IPS-15b (cell line): Measurements from ENCODE around the gene NHSL1.
A peak's percentile ranks its signal among the peaks of the same experiment; 100 is the strongest.

ENCODE experiments used
- H3K27me3 ChIP-seq: one replicate; pipeline ENCODE4 v1.6.1; 2013; ENCODE audit warnings: low read length; ENCODE audit not compliant: control insufficient read depth, insufficient read depth
- H3K36me3 ChIP-seq: one replicate; pipeline ENCODE4 v1.6.1; 2013; ENCODE audit warnings: low read length; ENCODE audit not compliant: control insufficient read depth, insufficient read depth
- H3K4me1 ChIP-seq: one replicate; pipeline ENCODE4 v1.6.1; 2013; ENCODE audit warnings: mild to moderate bottlenecking, low read length; ENCODE audit not compliant: control insufficient read depth, insufficient read depth
- H3K4me3 ChIP-seq: one replicate; pipeline ENCODE4 v1.5.1; 2013; ENCODE audit warnings: low read depth, low read length
- H3K9ac ChIP-seq: one replicate; pipeline ENCODE4 v1.6.1; 2013; ENCODE audit warnings: low read depth, mild to moderate bottlenecking, low read length
- H3K9me3 ChIP-seq: one replicate; pipeline ENCODE4 v1.6.1; 2013; ENCODE audit warnings: mild to moderate bottlenecking, low read length; ENCODE audit not compliant: control insufficient read depth, insufficient read depth

NHSL1 gene

DNA sequence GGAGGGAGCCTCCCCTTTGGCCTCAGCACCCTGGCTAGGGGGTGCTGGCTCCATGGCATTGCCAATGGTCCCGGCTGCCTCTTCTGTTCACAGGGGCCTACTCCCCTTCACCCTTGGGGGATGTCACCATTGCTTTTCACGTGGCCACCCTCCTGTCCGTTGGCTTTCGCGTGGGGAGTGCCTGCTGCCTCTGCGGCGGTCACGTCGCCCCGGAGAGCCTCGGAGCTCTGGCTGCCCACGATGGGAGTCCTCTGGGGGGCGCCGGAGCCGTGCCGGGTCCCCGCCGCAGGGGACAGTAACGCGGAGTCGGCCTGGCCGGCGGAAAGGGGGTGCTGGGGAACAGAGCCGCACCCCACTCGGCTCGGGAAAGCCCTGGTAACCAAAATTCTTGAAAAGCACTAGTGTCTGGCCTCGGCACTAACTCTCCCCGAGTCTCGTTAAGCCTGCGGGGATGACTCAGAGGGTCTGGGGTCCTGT lies 95.9 kb downstream of the NHSL1 start:
- Histone ChIP-seq H3K27me3 (peaks cover 5% of the 10 kb centered on the region), H3K4me3 (peak overlapping the region; percentile 86), H3K9ac (peak overlapping the region; percentile 85), H3K4me1 (no peaks in the 10 kb centered on the region), H3K36me3 (peaks cover 9% of the 10 kb centered on the region), H3K9me3 (no peaks in the 10 kb centered on the region)

- no peaks in the 10 kb centered on the region for H3K4me1 ChIP-seq
- H3K36me3 ChIP-seq: peaks cover 5% of the 10 kb centered on the region
- no peaks in the 10 kb centered on the region for H3K9me3 ChIP-seq
- no peak overlapping the region for H3K4me3 ChIP-seq
- H3K9ac ChIP-seq: no peak overlapping the region
- H3K27me3 ChIP-seq: peaks cover 5% of the 10 kb centered on the region
These were observed 96.5 kb downstream of the NHSL1 start for GRCh38 chr6:138402838-138403187.

DNA sequence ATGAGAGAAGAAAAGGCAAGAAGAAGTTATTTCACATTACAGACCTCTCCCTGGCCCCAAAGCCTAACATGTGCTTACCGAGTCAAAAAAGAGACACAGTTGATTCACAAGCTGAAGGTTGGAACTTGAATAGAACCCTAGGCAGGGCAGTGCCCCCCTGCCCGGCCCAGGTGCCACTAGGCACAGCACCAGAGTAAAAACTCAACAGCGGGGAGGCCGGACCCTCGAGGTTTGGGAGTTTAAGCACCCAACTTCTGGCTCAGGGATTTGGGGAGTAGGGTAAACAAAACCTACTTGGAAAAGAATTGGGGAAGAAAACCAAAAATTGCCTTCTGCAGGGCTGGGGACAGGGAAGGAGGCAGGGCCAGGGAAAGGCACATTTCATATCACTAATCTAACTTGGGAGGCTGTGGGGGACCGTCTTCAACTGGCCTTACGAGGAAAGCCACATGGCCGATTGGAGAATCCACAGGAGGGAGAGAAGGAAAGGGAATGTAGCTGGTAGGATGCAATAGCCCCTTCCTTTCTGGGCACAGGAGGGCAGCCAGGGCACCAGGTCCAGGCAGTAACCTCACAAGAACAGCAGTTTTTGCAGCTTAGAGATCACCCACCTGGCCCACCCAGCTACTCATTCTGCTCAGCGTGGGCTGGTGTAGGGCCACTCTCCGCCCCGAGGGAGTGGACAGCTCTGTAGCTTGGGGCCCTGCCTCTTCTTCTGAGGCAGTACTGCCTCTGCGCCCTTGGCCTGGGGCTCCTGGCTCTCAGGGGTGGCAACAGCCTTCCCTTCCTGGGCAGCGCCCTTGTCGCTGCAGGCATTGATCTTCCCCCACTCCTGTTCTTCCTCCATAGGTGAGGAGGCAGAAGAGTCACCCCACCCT lies 97.1 kb downstream of the NHSL1 start:
- H3K4me1 ChIP-seq: no peaks in the 10 kb centered on the region
- H3K36me3 ChIP-seq: no peaks in the 10 kb centered on the region
- H3K9me3 ChIP-seq: no peaks in the 10 kb centered on the region
- no peak overlapping the region for H3K9ac ChIP-seq
- peaks cover 5% of the 10 kb centered on the region for H3K27me3 ChIP-seq
- no peak overlapping the region for H3K4me3 ChIP-seq

DNA sequence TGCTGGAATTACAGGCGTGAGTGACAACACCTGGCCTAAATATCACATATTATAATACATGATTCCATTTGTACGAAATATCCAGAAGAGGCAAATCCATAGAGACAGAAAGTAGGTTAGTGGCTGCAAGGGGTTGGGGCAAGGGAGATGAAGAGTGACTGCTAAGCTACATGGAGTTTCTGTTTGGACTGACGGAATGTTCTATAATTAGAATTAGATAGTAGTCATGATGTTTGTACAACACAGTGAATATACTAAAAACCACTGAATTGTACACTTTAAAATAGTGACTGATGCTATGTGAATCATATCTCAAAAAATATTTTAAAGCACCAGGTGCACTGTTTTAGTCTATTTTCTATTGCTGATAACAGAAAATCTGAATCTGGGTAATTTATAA lies 99.0 kb downstream of the NHSL1 start:
- Histone ChIP-seq H3K36me3 (no peaks in the 10 kb centered on the region), H3K9me3 (no peaks in the 10 kb centered on the region), H3K9ac (no peak overlapping the region), H3K4me1 (no peaks in the 10 kb centered on the region), H3K27me3 (peaks cover 4% of the 10 kb centered on the region), H3K4me3 (no peak overlapping the region)

DNA sequence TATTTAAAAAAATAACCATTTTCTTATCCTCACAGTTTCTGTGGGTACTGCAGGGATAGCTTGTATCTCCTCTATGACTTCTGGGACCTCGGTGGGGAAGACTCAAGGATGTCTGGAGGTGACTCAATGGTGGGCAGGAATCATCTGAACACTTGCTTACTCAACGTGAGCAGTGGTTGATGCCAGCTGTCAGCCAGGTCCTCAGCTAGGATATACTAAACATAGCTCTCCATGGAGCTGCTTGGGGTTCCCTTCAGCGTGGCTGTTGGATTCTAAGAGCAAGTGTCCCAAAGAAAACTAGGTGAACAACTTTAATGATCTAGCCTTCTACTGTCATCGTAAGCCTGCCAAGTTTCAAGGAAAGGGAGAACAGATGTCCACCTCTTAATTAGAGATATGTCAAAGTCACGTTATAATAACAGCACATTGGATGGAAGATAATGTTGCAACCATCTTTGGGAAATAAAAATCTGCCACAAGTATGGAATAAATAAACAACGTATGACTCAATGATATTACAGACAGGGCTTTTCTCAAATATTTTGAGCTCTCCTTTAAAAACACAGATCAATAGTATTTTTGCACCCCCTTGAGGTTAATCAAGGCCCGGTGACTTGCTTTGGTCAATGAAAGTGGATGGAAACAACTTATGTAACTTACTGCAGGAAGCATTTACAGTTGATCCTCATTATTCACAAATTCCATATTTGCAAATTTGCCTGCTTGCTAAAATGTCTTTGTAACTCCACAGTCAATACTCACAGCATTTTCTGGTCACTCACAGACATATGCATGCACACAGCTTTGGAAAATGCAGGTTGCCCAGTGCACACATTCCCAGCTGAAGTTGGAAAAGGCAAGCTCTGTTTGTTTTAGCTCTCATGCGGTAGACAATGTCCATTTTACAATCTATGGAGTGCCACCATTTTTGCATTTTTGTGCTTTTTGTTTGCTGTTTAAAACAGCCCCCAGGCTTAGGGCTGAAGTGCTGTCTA lies 101.9 kb downstream of the NHSL1 start:
- peaks cover 2% of the 10 kb centered on the region for H3K27me3 ChIP-seq
- H3K9me3 ChIP-seq: no peaks in the 10 kb centered on the region
- H3K4me1 ChIP-seq: no peaks in the 10 kb centered on the region
- H3K36me3 ChIP-seq: no peaks in the 10 kb centered on the region
- no peak overlapping the region for H3K4me3 ChIP-seq
- H3K9ac ChIP-seq: no peak overlapping the region

GRCh38 chr6:138396709-138397108 lies 102.6 kb downstream of the NHSL1 start:
- no peaks in the 10 kb centered on the region for H3K4me1 ChIP-seq
- no peaks in the 10 kb centered on the region for H3K36me3 ChIP-seq
- no peaks in the 10 kb centered on the region for H3K9me3 ChIP-seq
- no peaks in the 10 kb centered on the region for H3K27me3 ChIP-seq
- H3K4me3 ChIP-seq: no peak overlapping the region
- H3K9ac ChIP-seq: no peak overlapping the region

GRCh38 chr6:138393871-138394783 lies 105.2 kb downstream of the NHSL1 start:
- Histone ChIP-seq H3K36me3 (no peaks in the 10 kb centered on the region), H3K4me3 (no peak overlapping the region), H3K4me1 (no peaks in the 10 kb centered on the region), H3K9me3 (no peaks in the 10 kb centered on the region), H3K9ac (no peak overlapping the region), H3K27me3 (no peaks in the 10 kb centered on the region)

GRCh38 chr6:138389551-138389950 lies 109.7 kb downstream of the NHSL1 start:
- H3K4me3 ChIP-seq: no peak overlapping the region
- H3K4me1 ChIP-seq: no peaks in the 10 kb centered on the region
- H3K27me3 ChIP-seq: no peaks in the 10 kb centered on the region
- no peak overlapping the region for H3K9ac ChIP-seq
- no peaks in the 10 kb centered on the region for H3K36me3 ChIP-seq
- H3K9me3 ChIP-seq: no peaks in the 10 kb centered on the region

DNA sequence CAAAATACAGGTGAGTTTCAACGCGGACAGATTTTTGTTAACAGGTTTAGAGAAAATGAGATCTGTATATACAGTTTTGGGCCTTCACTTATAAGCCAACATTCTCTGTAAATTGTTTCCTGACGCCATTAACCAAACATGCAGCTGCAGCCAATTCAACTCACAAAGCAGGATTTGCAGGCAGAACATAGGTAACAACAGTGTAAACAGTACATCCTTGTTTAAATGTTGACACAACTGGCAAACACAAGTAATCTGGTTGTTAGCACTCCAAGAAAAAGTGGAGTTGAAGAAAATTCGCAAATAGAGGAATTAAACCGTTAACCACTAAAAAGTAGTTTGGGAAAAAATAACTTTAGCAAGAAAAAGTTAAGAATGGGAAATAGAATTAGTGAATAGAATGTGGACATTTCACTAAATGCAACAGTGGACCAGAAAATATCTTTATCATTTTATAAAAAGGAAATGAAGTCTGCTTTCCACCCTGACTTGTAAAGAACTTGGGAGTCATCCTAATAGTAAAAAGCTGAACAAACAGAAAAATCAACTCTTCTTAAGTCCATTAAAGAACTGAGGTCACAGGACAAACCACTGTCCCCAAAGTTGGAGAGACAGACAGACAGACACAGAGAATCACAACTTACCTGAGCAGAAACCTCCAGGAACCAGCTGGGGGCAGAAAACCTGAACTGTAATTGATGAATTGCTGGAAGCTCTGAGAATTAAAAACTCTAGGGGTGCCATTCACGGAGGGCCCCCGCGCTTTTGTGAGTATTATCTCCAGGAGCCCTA lies 111.5 kb downstream of the NHSL1 start:
- H3K9me3 ChIP-seq: no peaks in the 10 kb centered on the region
- H3K27me3 ChIP-seq: no peaks in the 10 kb centered on the region
- no peaks in the 10 kb centered on the region for H3K36me3 ChIP-seq
- H3K4me1 ChIP-seq: no peaks in the 10 kb centered on the region
- H3K4me3 ChIP-seq: no peak overlapping the region
- no peak overlapping the region for H3K9ac ChIP-seq

- no peaks in the 10 kb centered on the region for H3K36me3 ChIP-seq
- H3K9me3 ChIP-seq: no peaks in the 10 kb centered on the region
- no peaks in the 10 kb centered on the region for H3K4me1 ChIP-seq
- H3K27me3 ChIP-seq: no peaks in the 10 kb centered on the region
- H3K4me3 ChIP-seq: no peak overlapping the region
- H3K9ac ChIP-seq: no peak overlapping the region
These were observed 112.4 kb downstream of the NHSL1 start for GRCh38 chr6:138386897-138387296.
